H1 (cell line): ENCODE data around the gene GMFB. TPM values are rescaled to one million over a fixed set of nuclear protein-coding genes. Genes with fewer than 3 reads are reported as not detected.

Source experiments
- CTCF ChIA-PET: fragments of 300-600 bp; sonication (Branson Sonifier 250); formaldehyde crosslinking; loops from one replicate; lab custom pipeline; 2021; ENCODE audit not compliant: partially characterized antibody; lab: Charles Lee
- POLR2A ChIA-PET: fragments of 300-600 bp; sonication (Branson Sonifier 250); formaldehyde crosslinking; loops from one replicate; lab custom pipeline; 2021; ENCODE audit warnings: inconsistent platforms; ENCODE audit not compliant: partially characterized antibody; lab: Charles Lee
- DNase-seq, 2 experiments: peaks; one replicate each; pipeline versions ENCODE4 v3.0.0 to v3.0.0-alpha.2; 2010 to 2022; ENCODE audit warnings: low spot score in 2 of 2, low read depth in 1 of 2, mixed read lengths in 1 of 2
- FAIRE-seq: peaks from 2 replicates; lab custom pipeline; 2011; peaks lifted over from hg19 to GRCh38; lab: Jason Lieb, UNC
- H2AFZ ChIP-seq: 2 replicates; pipeline ENCODE4 v1.8.1; 2012; ENCODE audit warnings: low read length, inconsistent platforms
- H2AK5ac ChIP-seq: 2 replicates; pipeline ENCODE4 v1.6.1; 2013; ENCODE audit warnings: low read depth, low read length
- H2BK120ac ChIP-seq: replicated peaks from 2 replicates; pipeline ENCODE3; 2013; ENCODE audit warnings: low read depth, low read length, inconsistent platforms
- H2BK12ac ChIP-seq: 2 replicates; pipeline ENCODE4 v1.6.1; 2013; ENCODE audit warnings: low read depth, low read length
- H2BK15ac ChIP-seq: 2 replicates; pipeline ENCODE4 v1.6.1; 2013; ENCODE audit warnings: low read length
- H2BK20ac ChIP-seq: 2 replicates; pipeline ENCODE4 v1.6.1; 2013; ENCODE audit warnings: low read length
- H2BK5ac ChIP-seq: 2 replicates; pipeline ENCODE4 v1.6.1; 2013; ENCODE audit warnings: low read depth, low read length
- H3K14ac ChIP-seq: 2 replicates; pipeline ENCODE4 v1.6.1; 2013; ENCODE audit warnings: inconsistent platforms; ENCODE audit not compliant: insufficient read length
- H3K18ac ChIP-seq: 2 replicates; pipeline ENCODE4 v1.6.1; 2013; ENCODE audit warnings: low read length; ENCODE audit errors: extremely low read depth
- H3K23ac ChIP-seq: 2 replicates; pipeline ENCODE4 v1.6.1; 2013; ENCODE audit warnings: inconsistent platforms; ENCODE audit not compliant: insufficient read length
- H3K23me2 ChIP-seq: 2 replicates; pipeline ENCODE4 v1.6.1; 2013; ENCODE audit warnings: low read depth, low read length
- H3K27ac ChIP-seq: 2 replicates; pipeline ENCODE4 v1.6.1; 2011; ENCODE audit warnings: low read depth, low read length, inconsistent platforms
- H3K27me3 ChIP-seq, 4 experiments: replicated peaks in 1 of 4; 1 replicate in 1 of 4; 2 replicates in 3 of 4; pipeline versions ENCODE4 v1.6.1 to v1.8.1; 2011 to 2013; ENCODE audit warnings: low read length in 3 of 4, mild to moderate bottlenecking in 3 of 4, inconsistent platforms in 2 of 4, mixed read lengths in 2 of 4, moderate library complexity in 1 of 4; ENCODE audit not compliant: control insufficient read depth in 3 of 4, insufficient read depth in 3 of 4; ENCODE audit errors: extremely low read depth in 1 of 4
- H3K36me3 ChIP-seq, 4 experiments: 2 replicates each; pipeline versions ENCODE4 v1.6.1 to v1.8.1; 2011 to 2013; ENCODE audit warnings: mild to moderate bottlenecking in 4 of 4, low read length in 3 of 4, moderate library complexity in 2 of 4, control low read depth in 1 of 4, inconsistent platforms in 1 of 4; ENCODE audit not compliant: insufficient read depth in 4 of 4, control insufficient read depth in 2 of 4
- H3K4ac ChIP-seq: replicated peaks from 2 replicates; pipeline ENCODE3; 2013; ENCODE audit warnings: low read length, low read depth, mixed read lengths, inconsistent platforms; ENCODE audit not compliant: insufficient read length
- H3K4me1 ChIP-seq, 4 experiments: replicated peaks in 1 of 4; 1 replicate in 1 of 4; 2 replicates in 3 of 4; pipeline versions ENCODE4 v1.6.1 to v1.8.1; 2011 to 2013; ENCODE audit warnings: low read length in 3 of 4, inconsistent platforms in 2 of 4, mixed read lengths in 1 of 4; ENCODE audit not compliant: insufficient read depth in 4 of 4, control insufficient read depth in 3 of 4
- H3K4me2 ChIP-seq, 2 experiments: 2 replicates each; pipeline versions ENCODE4 v1.6.1 to v1.8.1; 2011 to 2013; ENCODE audit warnings: low read depth in 2 of 2, low read length in 2 of 2, control low read depth in 1 of 2, inconsistent platforms in 1 of 2, mild to moderate bottlenecking in 1 of 2; ENCODE audit not compliant: insufficient read depth in 1 of 2
- H3K4me3 ChIP-seq, 4 experiments: fragments of 200-600, 300-600 bp in 1 of 4; sonication (generic), shearing (Covaris generic), sonication (Bioruptor Twin) in 1 of 4; 2 replicates each; pipeline versions ENCODE4 v1.5.1 to v1.8.1; 2011 to 2016; ENCODE audit warnings: low read length in 4 of 4, low read depth in 3 of 4, control low read depth in 2 of 4, inconsistent platforms in 2 of 4, mild to moderate bottlenecking in 2 of 4, mixed read lengths in 1 of 4, moderate library complexity in 1 of 4; ENCODE audit not compliant: insufficient read depth in 2 of 4; ENCODE audit errors: extremely low read depth in 1 of 4
- H3K56ac ChIP-seq: replicated peaks from 2 replicates; pipeline ENCODE3; 2013; ENCODE audit warnings: low read depth, mild to moderate bottlenecking, mixed read lengths, low read length, inconsistent platforms; ENCODE audit not compliant: insufficient read length
- H3K79me1 ChIP-seq: 2 replicates; pipeline ENCODE4 v1.6.1; 2013; ENCODE audit warnings: low read depth, low read length, control low read depth
- H3K79me2 ChIP-seq, 2 experiments: 2 replicates each; pipeline versions ENCODE4 v1.6.1 to v1.8.1; 2012 to 2013; ENCODE audit warnings: low read length in 2 of 2, mild to moderate bottlenecking in 2 of 2, inconsistent platforms in 1 of 2; ENCODE audit not compliant: insufficient read depth in 2 of 2, control insufficient read depth in 1 of 2
- H3K9ac ChIP-seq, 4 experiments: replicated peaks in 1 of 4; 1 replicate in 1 of 4; 2 replicates in 3 of 4; pipeline versions ENCODE4 v1.6.1 to v1.8.1; 2011 to 2013; ENCODE audit warnings: low read depth in 3 of 4, low read length in 3 of 4, control low read depth in 2 of 4, mild to moderate bottlenecking in 2 of 4, moderate library complexity in 2 of 4, inconsistent platforms in 1 of 4; ENCODE audit errors: extremely low read depth in 1 of 4
- H3K9me3 ChIP-seq, 2 experiments: 2 replicates each; pipeline versions ENCODE4 v1.6.1 to v1.8.1; 2012 to 2013; ENCODE audit warnings: mild to moderate bottlenecking in 2 of 2, moderate library complexity in 2 of 2, control low read depth in 1 of 2, inconsistent platforms in 1 of 2, low read depth in 1 of 2, low read length in 1 of 2, mixed read lengths in 1 of 2; ENCODE audit not compliant: insufficient read depth in 2 of 2
- H4K20me1 ChIP-seq, 2 experiments: replicated peaks in 1 of 2; 2 replicates each; pipeline versions ENCODE3 to v1.8.1; 2011 to 2013; ENCODE audit warnings: inconsistent platforms in 2 of 2, low read length in 2 of 2, mild to moderate bottlenecking in 1 of 2; ENCODE audit not compliant: insufficient read depth in 2 of 2, control insufficient read depth in 1 of 2
- H4K5ac ChIP-seq: 2 replicates; pipeline ENCODE4 v1.6.1; 2013; ENCODE audit warnings: low read length, low read depth, mixed read lengths, inconsistent platforms; ENCODE audit not compliant: insufficient read length
- H4K8ac ChIP-seq: 2 replicates; pipeline ENCODE4 v1.8.0; 2013; ENCODE audit warnings: mild to moderate bottlenecking, moderate library complexity, low read length, inconsistent platforms; ENCODE audit not compliant: insufficient read depth; ENCODE audit errors: extremely low read depth
- H4K91ac ChIP-seq: replicated peaks from 2 replicates; pipeline ENCODE3; 2013; ENCODE audit warnings: low read length, mixed read lengths, inconsistent platforms; ENCODE audit not compliant: insufficient read length
- CEBPB ChIP-seq: IDR thresholded peaks from 2 replicates; pipeline ENCODE4 v1.6.1; 2012; ENCODE audit warnings: low read depth, low read length
- CHD2 ChIP-seq: IDR thresholded peaks from 2 replicates; pipeline ENCODE4 v1.6.1; 2012; ENCODE audit warnings: low read length, improper control_type of control experiment
- EGR1 ChIP-seq: IDR thresholded peaks from 2 replicates; pipeline ENCODE4 v1.6.1; 2011; ENCODE audit warnings: low read depth, low read length, borderline replicate concordance
- EP300 ChIP-seq, 2 experiments: IDR thresholded peaks; 1 replicate in 1 of 2; 2 replicates in 1 of 2; pipeline ENCODE4 v1.6.1; 2011 to 2012; ENCODE audit warnings: low read depth in 2 of 2, low read length in 2 of 2, mild to moderate bottlenecking in 2 of 2, borderline replicate concordance in 1 of 2, inconsistent platforms in 1 of 2, moderate library complexity in 1 of 2
- EZH2 ChIP-seq: fragments of 200-600 bp; sonication (generic); IDR thresholded peaks from 2 replicates; pipeline ENCODE4 v1.7.1; 2012; ENCODE audit warnings: low read depth, mild to moderate bottlenecking, moderate library complexity, low read length, inconsistent platforms; ENCODE audit not compliant: severe bottlenecking
- KDM1A ChIP-seq: fragments of 200-600, 300-600 bp; sonication (generic); IDR thresholded peaks from 2 replicates; pipeline ENCODE4 v1.7.1; 2016; ENCODE audit warnings: mild to moderate bottlenecking, low read length, borderline replicate concordance
- KDM5A ChIP-seq: fragments of 200-600 bp; IDR thresholded peaks from 2 replicates; pipeline ENCODE4 v1.7.1; 2012; ENCODE audit warnings: mild to moderate bottlenecking, low read length, inconsistent platforms, mixed read lengths
- MAFK ChIP-seq: IDR thresholded peaks from 2 replicates; pipeline ENCODE4 v1.6.1; 2012; ENCODE audit warnings: low read depth, mild to moderate bottlenecking, improper control_type of control experiment, low read length
- NANOG ChIP-seq: IDR thresholded peaks from 2 replicates; pipeline ENCODE4 v1.6.1; 2011; ENCODE audit warnings: low read length, low read depth, mild to moderate bottlenecking, inconsistent platforms; ENCODE audit not compliant: insufficient read depth, poor library complexity, severe bottlenecking
- SAP30 ChIP-seq: fragments of 300-600 bp; sonication (generic); IDR thresholded peaks from 2 replicates; pipeline ENCODE4 v1.7.1; 2012; ENCODE audit warnings: low read length, moderate library complexity, mild to moderate bottlenecking, inconsistent platforms; ENCODE audit not compliant: insufficient read depth, insufficient replicate concordance
- SIRT6 ChIP-seq: IDR thresholded peaks from one replicate; pipeline ENCODE4 v1.7.1; 2012; ENCODE audit warnings: low read length, inconsistent platforms
- SUZ12 ChIP-seq: fragments of 200-600 bp; sonication (generic); IDR thresholded peaks from 2 replicates; pipeline ENCODE4 v1.6.1; 2012; ENCODE audit warnings: mild to moderate bottlenecking, inconsistent platforms, low read length, moderate library complexity, mixed read lengths
- TAF1 ChIP-seq: IDR thresholded peaks from 2 replicates; pipeline ENCODE4 v1.6.1; 2011; ENCODE audit warnings: mild to moderate bottlenecking, low read depth, low read length
- TEAD4 ChIP-seq: IDR thresholded peaks from 2 replicates; pipeline ENCODE4 v1.6.1; 2012; ENCODE audit warnings: low read depth, low read length, inconsistent platforms, mixed read lengths
- WGBS, 2 experiments: shearing (Covaris generic) in 1 of 2; methylation state at CpG; one replicate each; pipeline versions ENCODE4 v1.1.6 to v1.1.7; 2013 to 2015; ENCODE audit warnings: low lambda C conversion rate in 2 of 2, mixed read lengths in 2 of 2, inconsistent platforms in 1 of 2, low coverage in 1 of 2, missing lambda C conversion rate in 1 of 2; ENCODE audit not compliant: insufficient replicate concordance in 2 of 2, insufficient coverage in 1 of 2, insufficient read length in 1 of 2; ENCODE audit errors: extremely low coverage in 1 of 2, missing lambda C conversion rate in 1 of 2; 5-methylcytosine and 5-hydroxymethylcytosine counted together
- polyA plus RNA-seq, 7 experiments: library from polyadenylated mRNA; depleted of rRNA in 3 of 7; stranded (reverse) in 5 of 7; unstranded in 2 of 7; fragments of >200 nt in 5 of 7; fragments of 200-250 nt in 2 of 7; gene quantifications; 1 replicate in 5 of 7; 2 replicates in 1 of 7; 4 replicates in 1 of 7; pipeline versions ENCODE4 v1.2.1 to v1.2.3, GENCODE V29; 2011 to 2013; ENCODE audit warnings: missing spikeins in 2 of 7, mixed read lengths in 2 of 7
- total RNA-seq: library from RNA; stranded (reverse); fragmentation: NEBNext Ultra II Directional; extraction: Animal tissue kit (Norgen Biotek cat#: 25700); gene quantifications from 2 replicates; pipeline ENCODE4 v1.2.1, GENCODE V29; 2021

The GMFB gene
- total and polyA plus RNA-seq, 2 of the 8 experiments (the other 6 are each of a cell fraction or from before 2014, with no cell fraction given): 17.9 to 77.3 TPM

GRCh38 chr14:54447231-54447692 is 41.5 kb downstream of the GMFB start:
- Histone ChIP-seq H2BK12ac (no peak overlapping the region), H2AK5ac (no peak overlapping the region), H3K27ac (no peak overlapping the region), H3K27me3 (no peaks in the 10 kb centered on the region), H3K56ac (no peak overlapping the region), H3K23ac (no peak overlapping the region), H3K4me1 (no peaks in the 10 kb centered on the region), H3K79me1 (no peaks in the 10 kb centered on the region), H2BK15ac (no peak overlapping the region), H3K79me2 (no peaks in the 10 kb centered on the region), H3K4me3 (no peak overlapping the region), H3K18ac (no peak overlapping the region), H3K23me2 (no peaks in the 10 kb centered on the region), H4K5ac (no peak overlapping the region), H2BK5ac (no peak overlapping the region), H2BK20ac (no peak overlapping the region), H4K20me1 (no peaks in the 10 kb centered on the region), H3K9ac (no peak overlapping the region), H3K36me3 (no peaks in the 10 kb centered on the region), H3K4ac (no peak overlapping the region), H3K4me2 (no peak overlapping the region), H3K9me3 (no peaks in the 10 kb centered on the region), H2BK120ac (no peak overlapping the region), H4K8ac (no peak overlapping the region), H2AFZ (no peak overlapping the region), H3K14ac (no peak overlapping the region), H4K91ac (no peak overlapping the region)
- WGBS, 2 experiments: 94% methylated on average over 8 of the region's 8 CpGs; no CpG with 5 or more reads in 1 of the 2 experiments
- FAIRE-seq: no peak
- POLR2A ChIA-PET: no interaction called here
- no peak for DNase-seq
- CTCF ChIA-PET: interaction anchor here (0.6 to 2.6 kb wide), 5 partner anchors 9 to 99 kb away, joined by 3 to 8 read pairs (median 4); no protein-coding TSS in a partner anchor
- TF ChIP-seq KDM1A: no peak
- TF ChIP-seq NANOG: no peak
- no peak for TF ChIP-seq EZH2
- no peak for TF ChIP-seq CHD2
- no peak for TF ChIP-seq TAF1
- TF ChIP-seq EGR1: no peak
- no peak for TF ChIP-seq SUZ12
- TF ChIP-seq MAFK: no peak
- TF ChIP-seq SAP30: no peak
- TF ChIP-seq KDM5A: no peak
- TF ChIP-seq TEAD4: no peak
- no peak for TF ChIP-seq SIRT6
- TF ChIP-seq CEBPB: no peak
- TF ChIP-seq EP300 (IDR thresholded peaks at IDR 0.05; ENCODE audit: borderline replicate concordance in 1 of 2, low read depth in 2 of 2, low read length in 2 of 2): no peak
